ENCODE measurements around the gene PER2. TPM values are rescaled to one million over a fixed set of nuclear protein-coding genes. Genes with fewer than 3 reads are reported as not detected.
A peak's percentile ranks its signal among the peaks of the same experiment; 100 is the strongest.

The PER2 gene
- total RNA-seq, 6 experiments from 2014 or later, result 4.3 to 5.7 (median 4.5) TPM

- H3K9me3 Mint-ChIP-seq, result no peaks in the 10 kb centered on the region
- TF ChIP-seq CTCF (IDR thresholded peaks at IDR 0.05), result no peak
- H3K4me1 Mint-ChIP-seq (ENCODE audit: low read depth), result peaks cover 22% of the 10 kb centered on the region
- no peak for DNase-seq
- no peaks in the 10 kb centered on the region for H3K36me3 Mint-ChIP-seq (ENCODE audit: low read depth)
- no peak overlapping the region for H3K27ac Mint-ChIP-seq
- H3K27me3 Mint-ChIP-seq (ENCODE audit: insufficient read depth), result no peaks in the 10 kb centered on the region
- no peak overlapping the region for H3K4me3 Mint-ChIP-seq
These were observed 22.8 kb downstream of the PER2 start for GRCh38 chr2:238265605-238266004.

GRCh38 chr2:238264072-238264460 is 24.3 kb downstream of the PER2 start:
- Mint-ChIP-seq H3K4me3 (no peak overlapping the region), H3K36me3 (ENCODE audit: low read depth) (no peaks in the 10 kb centered on the region), H3K27ac (no peak overlapping the region), H3K4me1 (ENCODE audit: low read depth) (peaks cover 22% of the 10 kb centered on the region), H3K9me3 (no peaks in the 10 kb centered on the region), H3K27me3 (ENCODE audit: insufficient read depth) (no peaks in the 10 kb centered on the region)
- TF ChIP-seq CTCF (IDR thresholded peaks at IDR 0.05), result no peak
- DNase-seq, result no peak

GRCh38 chr2:238263204-238264071 is 25.0 kb downstream of the PER2 start:
- H3K4me3 Mint-ChIP-seq, result peak overlapping the region; percentile 50
- peak; percentile 90 for DNase-seq
- H3K4me1 Mint-ChIP-seq (ENCODE audit: low read depth), result peaks cover 22% of the 10 kb centered on the region
- H3K36me3 Mint-ChIP-seq (ENCODE audit: low read depth), result no peaks in the 10 kb centered on the region
- peak; percentile 91 for TF ChIP-seq CTCF (IDR thresholded peaks at IDR 0.05)
- peak overlapping the region; percentile 88 for H3K27ac Mint-ChIP-seq
- no peaks in the 10 kb centered on the region for H3K9me3 Mint-ChIP-seq
- no peaks in the 10 kb centered on the region for H3K27me3 Mint-ChIP-seq (ENCODE audit: insufficient read depth)

- peaks cover 20% of the 10 kb centered on the region for H3K4me1 Mint-ChIP-seq (ENCODE audit: low read depth)
- no peak overlapping the region for H3K4me3 Mint-ChIP-seq
- no peak overlapping the region; the same call in 1 of the 2 replicates for H3K27ac Mint-ChIP-seq
- DNase-seq, result no peak
- no peaks in the 10 kb centered on the region for H3K36me3 Mint-ChIP-seq (ENCODE audit: low read depth)
- H3K27me3 Mint-ChIP-seq (ENCODE audit: insufficient read depth), result no peaks in the 10 kb centered on the region
- no peaks in the 10 kb centered on the region for H3K9me3 Mint-ChIP-seq
- no peak for TF ChIP-seq CTCF (IDR thresholded peaks at IDR 0.05)
These were observed 25.8 kb downstream of the PER2 start for GRCh38 chr2:238262496-238263122.

DNA sequence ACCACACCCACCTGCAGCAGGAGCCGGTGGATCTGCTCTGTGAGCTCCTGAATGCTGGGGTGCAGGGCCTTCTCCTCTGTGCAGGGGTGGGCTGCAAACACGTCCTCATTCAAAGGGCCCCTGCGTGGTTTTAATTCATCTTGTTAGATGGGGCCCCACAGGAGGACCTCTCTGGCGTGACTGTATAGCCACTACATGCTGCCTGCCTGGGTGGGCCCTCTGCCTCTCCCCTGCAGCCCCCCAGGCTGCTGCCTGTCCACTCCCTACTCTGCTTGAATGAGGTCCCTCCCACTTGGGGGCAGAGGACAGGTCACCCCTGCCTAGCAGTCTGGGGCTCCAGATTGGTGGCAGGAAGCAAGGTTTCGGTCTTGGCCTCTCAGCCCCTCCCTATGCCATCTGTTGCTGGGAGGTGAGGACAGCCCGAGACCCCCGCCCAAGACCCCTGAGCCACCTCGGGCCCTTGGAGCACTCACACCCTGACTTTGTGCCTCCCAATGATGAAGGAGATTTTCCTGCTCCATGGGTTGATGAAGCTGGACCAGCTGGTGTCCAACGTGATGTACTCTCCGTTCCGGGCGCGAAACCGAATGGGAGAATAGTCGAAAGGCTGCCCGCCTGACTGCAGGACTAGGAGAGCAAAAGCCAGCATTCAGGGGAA is 26.6 kb downstream of the PER2 start:
- Mint-ChIP-seq H3K4me3 (no peak overlapping the region), H3K27ac (no peak overlapping the region), H3K4me1 (ENCODE audit: low read depth) (peaks cover 13% of the 10 kb centered on the region), H3K9me3 (no peaks in the 10 kb centered on the region), H3K27me3 (ENCODE audit: insufficient read depth) (no peaks in the 10 kb centered on the region), H3K36me3 (ENCODE audit: low read depth) (no peaks in the 10 kb centered on the region)
- no peak for TF ChIP-seq CTCF (IDR thresholded peaks at IDR 0.05)
- DNase-seq, result no peak
